GM23338 (cell line): ENCODE results near the gene PKD1L1. TPM values are rescaled to one million over a fixed set of nuclear protein-coding genes. Genes with fewer than 3 reads are reported as not detected.

Source experiments
- ATAC-seq: fragments of 200-7000 bp; cut with Tn5 transposase; 3 replicates; pipeline ENCODE4 v1.9.1; 2020
- DNase-seq: peaks from one replicate; pipeline ENCODE4 v3.0.0-alpha.2; 2015; ENCODE audit warnings: low spot score
- H2AFZ ChIP-seq: fragments of 200-600 bp; sonication (generic); 2 replicates; pipeline ENCODE4 v1.8.0; 2016; ENCODE audit warnings: antibody characterized with exemption, mild to moderate bottlenecking, moderate library complexity
- H3F3A ChIP-seq: fragments of 200-600 bp; sonication (generic); replicated peaks from 2 replicates; pipeline ENCODE4 v1.8.0; 2017; ENCODE audit warnings: antibody characterized with exemption, mixed run types, low read depth
- H3K27ac ChIP-seq: fragments of 200-600 bp; sonication (generic); 2 replicates; pipeline ENCODE4 v1.6.1; 2016; ENCODE audit warnings: low read depth
- H3K27me3 ChIP-seq: fragments of 200-600 bp; sonication (generic); 2 replicates; pipeline ENCODE4 v1.8.0; 2016; ENCODE audit warnings: mild to moderate bottlenecking, mixed run types, moderate library complexity; ENCODE audit not compliant: insufficient read depth
- H3K36me3 ChIP-seq: fragments of 200-600 bp; sonication (generic); 2 replicates; pipeline ENCODE4 v1.8.0; 2016; ENCODE audit warnings: mild to moderate bottlenecking; ENCODE audit not compliant: insufficient read depth
- H3K4me1 ChIP-seq: fragments of 200-600 bp; sonication (generic); 2 replicates; pipeline ENCODE4 v1.8.0; 2016; ENCODE audit warnings: mild to moderate bottlenecking, moderate library complexity; ENCODE audit not compliant: insufficient read depth
- H3K4me2 ChIP-seq: fragments of 200-600 bp; sonication (generic); 2 replicates; pipeline ENCODE4 v1.7.1; 2017; ENCODE audit warnings: mixed run types
- H3K4me3 ChIP-seq: fragments of 200-600 bp; sonication (generic); 2 replicates; pipeline ENCODE4 v1.6.1; 2016; ENCODE audit warnings: mixed run types
- H3K79me2 ChIP-seq: fragments of 200-600 bp; sonication (generic); replicated peaks from 2 replicates; pipeline ENCODE4 v1.8.0; 2017; ENCODE audit warnings: mild to moderate bottlenecking; ENCODE audit not compliant: insufficient read depth
- H3K9me2 ChIP-seq: fragments of 200-600 bp; sonication (generic); 2 replicates; pipeline ENCODE4 v1.8.0; 2017; ENCODE audit not compliant: insufficient read depth
- H4K20me1 ChIP-seq: fragments of 200-600 bp; sonication (generic); replicated peaks from 2 replicates; pipeline ENCODE4 v1.8.0; 2017; ENCODE audit warnings: mild to moderate bottlenecking; ENCODE audit not compliant: insufficient read depth
- H3K27ac Mint-ChIP-seq: 2 replicates; pipeline ENCODE4 v1.8.0; 2020; ENCODE audit warnings: inconsistent platforms, mild to moderate bottlenecking, moderate library complexity, mixed read lengths
- H3K27me3 Mint-ChIP-seq: 3 replicates; pipeline ENCODE4 v1.8.0; 2022; ENCODE audit warnings: low read depth, mild to moderate bottlenecking, moderate library complexity, mixed read lengths, inconsistent platforms; ENCODE audit not compliant: insufficient read depth, poor library complexity
- H3K36me3 Mint-ChIP-seq: 3 replicates; pipeline ENCODE4 v1.8.0; 2021; ENCODE audit warnings: low read depth, mild to moderate bottlenecking, inconsistent platforms, moderate library complexity, mixed read lengths
- H3K4me1 Mint-ChIP-seq: 3 replicates; pipeline ENCODE4 v1.8.0; 2020; ENCODE audit warnings: mild to moderate bottlenecking, inconsistent platforms, mixed read lengths
- H3K4me3 Mint-ChIP-seq: 3 replicates; pipeline ENCODE4 v1.8.0; 2021; ENCODE audit warnings: moderate library complexity, mild to moderate bottlenecking, inconsistent platforms, mixed read lengths
- H3K9me3 Mint-ChIP-seq: 3 replicates; pipeline ENCODE4 v1.8.0; 2020; ENCODE audit warnings: moderate library complexity, mild to moderate bottlenecking, inconsistent platforms, mixed read lengths
- CREB1 ChIP-seq: fragments of 250-450 bp; sonication (Bioruptor Pico); IDR thresholded peaks from 2 replicates; pipeline ENCODE4 v1.5.0; 2020; ENCODE audit warnings: low read depth, mild to moderate bottlenecking, moderate library complexity
- CTCF ChIP-seq, 2 experiments: fragments of 200-600 bp in 1 of 2; sonication (generic) in 1 of 2; conservative IDR thresholded peaks; 2 replicates each; pipeline versions ENCODE4 v1.5.1 to v1.6.1; 2016 to 2017; ENCODE audit warnings: antibody characterized with exemption in 2 of 2, low read depth in 2 of 2, mild to moderate bottlenecking in 2 of 2, moderate library complexity in 1 of 2
- ETS1 ChIP-seq: IDR thresholded peaks from 2 replicates; pipeline ENCODE4 v1.6.1; 2016; ENCODE audit warnings: antibody characterized with exemption
- EZH2 ChIP-seq: fragments of 200-600 bp; sonication (generic); IDR thresholded peaks from one replicate; pipeline ENCODE4 v1.8.0; 2017; ENCODE audit warnings: antibody characterized with exemption, mild to moderate bottlenecking, low read depth; ENCODE audit not compliant: unreplicated experiment
- EZH2phosphoT487 ChIP-seq: fragments of 200-600 bp; sonication (generic); IDR thresholded peaks from one replicate; pipeline ENCODE4 v1.8.1; 2018; ENCODE audit warnings: antibody characterized with exemption; ENCODE audit not compliant: unreplicated experiment
- JUNB ChIP-seq: IDR thresholded peaks from one replicate; pipeline ENCODE4 v1.6.1; 2016; ENCODE audit warnings: antibody characterized with exemption; ENCODE audit not compliant: unreplicated experiment
- NANOG ChIP-seq: IDR thresholded peaks from 2 replicates; pipeline ENCODE4 v1.6.1; 2016; ENCODE audit warnings: antibody characterized with exemption, borderline replicate concordance
- POLR2AphosphoS5 ChIP-seq: IDR thresholded peaks from 2 replicates; pipeline ENCODE4 v1.6.1; 2016; ENCODE audit warnings: antibody characterized with exemption, low read depth
- REST ChIP-seq: IDR thresholded peaks from one replicate; pipeline ENCODE4 v1.6.1; 2018; ENCODE audit warnings: antibody characterized with exemption; ENCODE audit not compliant: unreplicated experiment
- STAT1 ChIP-seq: IDR thresholded peaks from one replicate; pipeline ENCODE4 v1.6.1; 2016; ENCODE audit warnings: antibody characterized with exemption; ENCODE audit not compliant: unreplicated experiment
- ZNF114 ChIP-seq: fragments of 250-450 bp; sonication (Bioruptor Pico); IDR thresholded peaks from 2 replicates; pipeline ENCODE4 v1.5.0; 2020; ENCODE audit warnings: mild to moderate bottlenecking, moderate library complexity
- ZNF331 ChIP-seq: fragments of 250-450 bp; sonication (Bioruptor Pico); IDR thresholded peaks from 2 replicates; pipeline ENCODE4 v1.5.0; 2020; ENCODE audit warnings: low read depth, mild to moderate bottlenecking, moderate library complexity
- ZNF462 ChIP-seq: fragments of 250-450 bp; sonication (Bioruptor Pico); IDR thresholded peaks from 2 replicates; pipeline ENCODE4 v1.5.0; 2020; ENCODE audit warnings: mild to moderate bottlenecking, moderate library complexity
- polyA plus RNA-seq: library from polyadenylated mRNA; unstranded; fragments of >200 nt; fragmentation: Nextera tagmentation; extraction: Ambion mirVana; gene quantifications from 2 replicates; pipeline ENCODE4 v1.2.1, GENCODE V29; 2016
- total RNA-seq: library from RNA; depleted of rRNA; stranded (reverse); fragments of >200 nt; shearing (Covaris generic); gene quantifications from 2 replicates; pipeline ENCODE4 v1.2.3, GENCODE V29; 2014

Gene PKD1L1
- total and polyA plus RNA-seq, 2 experiments from 2014 or later, result 0.03 TPM; not detected in 1

DNA sequence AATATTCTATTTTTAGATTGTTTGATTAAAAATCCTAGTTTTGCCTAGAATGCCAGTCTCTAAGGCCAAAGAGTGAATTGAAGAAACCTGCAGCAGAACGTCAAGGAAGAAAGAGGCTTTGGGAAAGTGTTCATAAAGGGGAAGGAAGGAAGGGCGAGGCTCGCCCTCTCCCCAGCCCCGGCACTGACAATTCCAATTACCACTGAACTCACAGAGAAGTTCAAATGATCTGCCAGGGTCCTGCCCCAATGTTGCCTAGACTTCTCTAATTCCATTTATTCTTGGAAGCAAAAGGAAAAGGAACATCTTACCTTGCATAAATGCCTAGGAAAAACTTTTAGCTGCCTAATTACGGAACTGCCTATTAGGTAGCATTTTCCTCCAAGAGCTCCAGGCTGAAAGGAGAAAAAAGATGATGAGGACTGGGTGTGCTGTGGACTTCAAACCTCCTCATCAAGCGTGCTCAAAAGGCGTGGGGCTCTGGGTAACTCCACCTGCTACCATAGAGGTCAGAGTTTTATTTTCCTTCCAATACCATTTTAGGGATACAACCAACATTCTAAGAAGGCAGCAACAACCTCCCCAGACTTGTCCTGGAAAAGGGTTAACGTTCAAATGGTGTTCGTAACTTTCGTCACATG is 134.5 kb downstream of the PKD1L1 start:
- H3K27ac Mint-ChIP-seq, result no peak overlapping the region
- no peak overlapping the region for H3K4me3 Mint-ChIP-seq
- Histone ChIP-seq H3K4me1 (no peaks in the 10 kb centered on the region), H3K4me2 (no peak overlapping the region), H3K36me3 (no peaks in the 10 kb centered on the region), H3K79me2 (no peaks in the 10 kb centered on the region), H3F3A (no peaks in the 10 kb centered on the region), H4K20me1 (no peaks in the 10 kb centered on the region), H2AFZ (no peak overlapping the region), H3K4me3 (no peak overlapping the region), H3K9me2 (0 out of 2 replicates have a peak, but pooled peaks cover 6% of the 10 kb centered on the region), H3K27me3 (no peaks in the 10 kb centered on the region), H3K27ac (no peak overlapping the region)
- no peaks in the 10 kb centered on the region for H3K36me3 Mint-ChIP-seq
- TF ChIP-seq CTCF (conservative IDR thresholded peaks at IDR 0.05; ENCODE audit: low read depth in 2 of 2) (no peak), ETS1 (no peak), ZNF462 (CRISPR knock-in tag) (no peak), ZNF331 (CRISPR knock-in tag) (no peak), ZNF114 (CRISPR knock-in tag) (no peak), EZH2 (no peak), NANOG (no peak), POLR2AphosphoS5 (no peak), EZH2phosphoT487 (no peak), STAT1 (no peak), REST (no peak), JUNB (no peak), CREB1 (CRISPR knock-in tag) (no peak)
- H3K27me3 Mint-ChIP-seq, result peaks cover 4% of the 10 kb centered on the region
- ATAC-seq (no peak), DNase-seq (no peak)
- no peaks in the 10 kb centered on the region for H3K9me3 Mint-ChIP-seq
- H3K4me1 Mint-ChIP-seq, result peaks cover 5% of the 10 kb centered on the region; the same call in 1 of the 3 replicates
